IPS DF 4.7 (cell line): Measurements from ENCODE around the gene LENEP.

Experiments used
- DNase-seq: peaks from one replicate; pipeline ENCODE4 v3.0.0-alpha.2; 2013; ENCODE audit warnings: low spot score; ENCODE audit errors: extremely low read depth

The LENEP gene

DNA sequence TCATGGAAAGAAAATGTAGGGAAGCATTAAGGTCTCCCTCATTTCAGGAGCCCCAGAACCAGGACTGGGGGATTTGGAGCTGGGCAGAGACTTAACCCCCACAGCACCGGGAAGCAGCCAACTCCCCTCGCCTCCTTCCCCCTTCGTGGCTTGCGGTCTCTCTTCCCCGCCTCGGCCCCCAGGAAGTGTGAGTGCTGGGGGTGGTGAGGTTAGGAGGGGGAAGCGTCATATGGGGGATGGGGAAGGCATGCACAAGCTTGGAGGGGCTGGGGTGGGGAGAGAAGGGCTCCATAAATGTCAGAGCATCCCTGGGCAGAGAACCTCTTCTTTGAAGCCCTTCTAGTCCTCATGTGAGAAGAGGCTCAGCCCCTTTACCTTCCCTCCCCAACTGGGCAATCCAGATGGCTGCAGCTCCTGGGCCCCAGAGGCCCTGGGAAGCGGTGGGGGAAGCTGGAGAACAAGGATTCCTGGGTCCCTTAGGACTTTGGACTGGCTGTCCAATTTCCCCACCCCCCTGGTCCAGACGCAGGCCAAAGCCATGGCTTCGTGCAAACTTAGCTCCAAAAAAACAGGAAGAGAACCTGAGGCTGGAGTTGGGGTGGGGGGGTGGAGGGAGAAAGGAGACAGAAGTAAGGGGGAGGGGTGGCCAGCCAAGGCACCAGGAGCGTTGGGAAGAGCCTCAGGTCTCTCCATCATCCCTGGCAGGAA, 17.0 kb downstream of the LENEP start:
- DNase-seq: no peak

DNA sequence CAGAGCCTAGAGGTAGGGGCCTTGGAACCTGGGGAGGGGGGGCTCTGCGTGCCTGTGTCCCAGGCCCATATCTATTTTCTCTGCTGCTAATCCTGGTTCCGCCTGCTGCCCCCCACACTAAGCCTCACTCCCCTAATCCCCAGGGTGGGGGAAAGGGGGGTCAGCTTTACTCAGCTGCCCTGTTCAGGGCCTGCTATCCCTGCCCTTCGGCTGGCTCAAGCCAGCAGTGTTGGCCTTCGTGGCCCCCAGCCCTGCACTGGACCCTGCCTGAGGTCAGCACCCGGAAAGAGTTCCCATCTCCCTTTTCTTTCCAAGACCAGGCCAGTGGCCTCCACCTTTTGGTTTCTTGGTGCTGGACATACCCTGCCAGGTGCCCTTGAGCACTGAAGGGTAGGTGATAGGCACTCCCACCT, 17.6 kb downstream of the LENEP start:
- no peak for DNase-seq

DNA sequence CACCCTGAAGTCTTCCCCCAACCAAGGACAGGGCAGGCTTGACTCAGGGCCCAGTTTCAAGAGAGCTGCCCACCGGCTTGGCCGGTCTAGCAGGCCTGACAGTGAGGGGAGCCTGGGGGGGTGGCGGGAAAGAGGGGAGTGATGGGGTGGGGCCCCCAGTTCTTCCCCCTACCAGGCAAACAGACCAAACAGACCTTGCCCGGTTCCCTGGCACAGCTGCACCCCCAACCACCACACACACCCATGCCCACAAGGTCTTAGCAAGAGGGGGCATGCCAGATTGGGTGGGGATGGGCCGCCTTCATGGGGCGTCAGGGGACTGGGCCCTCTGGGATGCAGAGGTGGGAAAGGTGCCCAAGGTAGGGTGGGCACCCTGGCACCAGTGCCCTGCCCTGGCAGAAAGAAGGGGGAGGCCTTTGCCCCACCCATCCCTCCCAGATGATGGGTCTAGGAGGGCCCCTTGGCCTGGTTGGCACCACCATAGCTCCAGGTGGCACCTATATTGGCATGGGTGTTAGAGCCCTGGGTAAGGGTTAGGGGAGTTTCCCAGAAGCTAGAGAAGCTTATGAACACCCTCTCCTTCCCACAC, 18.1 kb downstream of the LENEP start:
- DNase-seq: no peak

DNA sequence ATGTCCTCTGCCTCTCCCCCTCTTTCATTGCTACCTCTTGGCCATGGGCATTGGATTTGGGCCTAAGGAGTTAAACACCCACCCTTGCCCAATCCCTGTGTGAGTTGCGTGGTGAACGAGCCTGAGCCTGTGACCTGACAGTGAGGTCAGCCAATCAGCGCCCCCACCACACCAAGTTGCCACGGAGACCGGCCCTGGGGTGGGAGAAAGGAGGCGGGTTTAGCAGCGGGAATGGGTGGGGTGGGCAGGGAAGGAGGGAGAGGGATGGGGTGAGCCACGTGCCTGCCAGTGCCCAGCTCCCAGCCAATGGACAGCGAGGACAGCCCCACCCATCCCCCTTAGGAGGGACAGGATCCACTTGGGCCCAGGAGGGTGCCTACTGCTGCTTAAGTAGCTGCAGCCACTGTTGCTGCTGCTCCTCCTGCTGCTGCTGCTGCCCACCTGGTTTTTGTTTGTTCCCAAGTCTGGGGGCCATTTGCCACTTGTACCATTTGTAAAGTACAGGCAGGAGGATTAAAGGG, 18.7 kb downstream of the LENEP start:
- DNase-seq: no peak

DNA sequence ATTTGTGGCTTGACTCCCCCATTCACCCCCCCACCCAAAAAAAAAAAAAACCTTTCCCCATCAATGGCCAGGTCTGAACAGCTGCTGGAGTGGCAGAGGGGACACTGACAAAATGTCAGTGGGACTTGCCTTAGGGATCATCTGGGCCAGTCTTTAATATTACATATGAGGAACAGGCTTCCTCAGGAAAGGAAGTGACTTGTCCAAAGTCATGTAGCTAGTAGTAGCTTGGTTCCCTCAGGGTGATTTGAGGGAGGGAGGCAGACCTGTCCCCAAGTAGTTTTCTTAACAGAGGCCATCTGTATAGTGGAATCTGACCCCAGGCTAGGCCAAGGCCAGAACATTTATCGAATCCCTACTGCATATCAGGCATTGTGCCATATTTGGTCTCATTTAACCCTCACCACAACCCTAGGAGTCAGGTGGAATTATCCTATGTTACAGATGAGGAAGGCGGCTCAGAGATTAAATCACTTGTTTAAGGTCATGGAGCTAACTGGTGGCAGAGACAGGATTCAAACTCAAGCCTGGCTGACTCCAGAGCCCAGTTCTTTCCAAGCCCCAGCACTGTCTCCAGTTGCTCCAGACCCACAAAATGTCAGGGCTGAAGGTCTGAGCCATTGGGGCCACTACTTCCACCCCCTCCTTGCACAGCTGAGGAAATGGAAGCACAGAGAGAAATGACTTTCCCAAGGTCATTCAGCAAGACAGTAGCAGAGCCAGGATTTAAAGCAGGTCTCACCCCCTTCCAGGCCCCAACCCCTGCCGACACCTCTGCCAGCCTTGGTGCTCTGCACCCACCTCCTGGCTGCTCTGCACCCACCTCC, 19.6 kb downstream of the LENEP start:
- no peak for DNase-seq

DNA sequence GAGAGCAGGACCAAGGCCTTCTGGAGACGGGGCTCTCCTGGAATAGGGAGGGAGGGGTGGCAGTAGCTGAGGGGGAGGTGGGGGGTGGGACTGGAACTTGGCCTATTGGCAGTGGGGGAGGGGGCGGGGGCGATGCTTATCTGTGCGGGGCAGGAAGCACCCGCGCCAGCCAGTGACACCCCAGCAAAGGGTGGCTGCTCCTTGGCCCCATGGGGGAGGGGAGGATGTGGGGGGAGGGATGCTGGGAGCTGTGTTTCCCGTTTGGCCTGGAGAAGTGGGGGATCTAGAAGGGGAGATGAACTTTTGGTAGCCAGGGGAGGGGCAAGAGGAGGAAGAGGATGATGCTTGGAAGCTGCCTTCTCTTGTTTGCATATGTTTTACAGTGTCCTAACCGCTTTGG, 20.2 kb downstream of the LENEP start:
- DNase-seq: no peak

DNA sequence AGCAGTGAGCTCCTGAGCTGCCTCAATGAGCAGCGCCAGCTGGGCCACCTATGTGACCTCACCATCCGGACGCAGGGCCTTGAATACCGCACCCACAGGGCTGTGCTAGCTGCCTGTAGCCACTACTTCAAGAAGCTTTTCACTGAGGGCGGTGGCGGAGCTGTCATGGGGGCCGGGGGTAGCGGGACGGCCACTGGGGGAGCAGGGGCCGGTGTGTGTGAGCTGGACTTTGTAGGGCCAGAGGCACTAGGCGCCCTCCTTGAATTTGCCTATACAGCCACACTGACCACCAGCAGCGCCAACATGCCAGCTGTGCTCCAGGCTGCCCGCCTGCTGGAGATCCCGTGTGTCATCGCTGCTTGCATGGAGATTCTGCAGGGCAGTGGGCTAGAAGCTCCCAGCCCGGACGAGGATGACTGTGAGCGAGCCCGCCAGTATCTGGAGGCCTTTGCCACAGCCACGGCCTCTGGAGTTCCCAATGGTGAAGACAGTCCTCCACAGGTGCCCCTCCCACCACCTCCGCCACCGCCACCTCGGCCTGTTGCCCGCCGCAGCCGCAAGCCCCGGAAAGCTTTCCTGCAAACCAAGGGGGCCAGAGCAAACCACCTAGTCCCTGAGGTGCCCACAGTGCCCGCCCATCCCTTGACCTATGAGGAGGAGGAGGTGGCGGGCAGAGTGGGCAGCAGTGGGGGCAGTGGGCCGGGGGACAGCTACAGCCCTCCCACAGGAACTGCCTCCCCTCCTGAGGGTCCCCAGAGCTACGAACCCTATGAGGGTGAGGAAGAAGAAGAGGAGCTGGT, 21.5 kb downstream of the LENEP start:
- DNase-seq: no peak

DNA sequence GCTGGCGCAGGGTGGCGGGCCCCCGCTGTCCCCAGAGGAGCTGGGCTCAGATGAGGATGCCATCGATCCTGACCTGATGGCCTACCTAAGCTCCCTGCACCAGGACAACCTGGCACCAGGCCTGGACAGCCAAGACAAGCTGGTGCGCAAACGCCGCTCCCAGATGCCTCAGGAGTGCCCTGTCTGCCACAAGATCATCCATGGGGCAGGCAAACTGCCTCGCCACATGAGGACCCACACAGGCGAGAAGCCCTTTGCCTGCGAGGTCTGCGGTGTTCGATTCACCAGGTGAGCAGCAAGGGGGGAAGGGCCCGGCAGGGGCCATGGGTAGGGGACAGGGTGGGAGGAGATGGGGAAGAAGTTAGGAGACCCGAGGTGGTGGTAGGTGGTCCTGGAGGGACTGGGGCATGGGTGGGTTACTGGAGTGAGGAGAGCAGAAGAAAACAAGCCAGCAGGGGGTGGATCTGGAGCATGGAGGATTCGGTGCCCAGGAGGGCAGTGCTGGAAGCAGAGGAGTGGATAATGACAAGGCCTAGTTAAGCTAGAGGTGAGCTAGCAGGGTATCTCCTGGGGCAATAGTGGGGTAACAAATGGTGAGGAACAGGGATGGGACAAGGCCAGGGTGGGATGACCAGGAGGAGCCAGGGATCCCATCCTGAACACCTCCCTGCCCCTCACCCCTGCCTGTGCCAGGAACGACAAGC, 22.3 kb downstream of the LENEP start:
- DNase-seq: no peak

DNA sequence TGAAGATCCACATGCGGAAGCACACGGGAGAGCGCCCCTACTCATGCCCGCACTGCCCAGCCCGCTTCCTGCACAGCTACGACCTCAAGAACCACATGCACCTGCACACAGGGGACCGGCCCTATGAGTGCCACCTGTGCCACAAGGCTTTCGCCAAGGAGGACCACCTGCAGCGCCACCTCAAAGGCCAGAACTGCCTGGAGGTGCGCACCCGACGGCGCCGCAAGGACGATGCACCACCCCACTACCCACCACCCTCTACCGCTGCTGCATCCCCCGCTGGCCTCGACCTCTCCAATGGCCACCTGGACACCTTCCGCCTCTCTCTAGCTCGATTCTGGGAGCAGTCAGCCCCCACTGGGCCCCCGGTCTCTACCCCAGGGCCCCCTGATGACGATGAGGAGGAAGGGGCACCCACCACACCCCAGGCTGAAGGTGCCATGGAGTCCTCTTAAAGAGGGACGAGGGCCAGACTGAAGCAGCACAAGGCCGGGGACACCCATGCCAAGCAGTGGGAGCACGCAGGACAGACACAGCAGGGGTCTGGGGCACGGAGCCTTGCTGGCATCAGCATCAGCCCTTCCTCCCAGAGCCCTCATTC, 22.9 kb downstream of the LENEP start:
- DNase-seq: no peak

DNA sequence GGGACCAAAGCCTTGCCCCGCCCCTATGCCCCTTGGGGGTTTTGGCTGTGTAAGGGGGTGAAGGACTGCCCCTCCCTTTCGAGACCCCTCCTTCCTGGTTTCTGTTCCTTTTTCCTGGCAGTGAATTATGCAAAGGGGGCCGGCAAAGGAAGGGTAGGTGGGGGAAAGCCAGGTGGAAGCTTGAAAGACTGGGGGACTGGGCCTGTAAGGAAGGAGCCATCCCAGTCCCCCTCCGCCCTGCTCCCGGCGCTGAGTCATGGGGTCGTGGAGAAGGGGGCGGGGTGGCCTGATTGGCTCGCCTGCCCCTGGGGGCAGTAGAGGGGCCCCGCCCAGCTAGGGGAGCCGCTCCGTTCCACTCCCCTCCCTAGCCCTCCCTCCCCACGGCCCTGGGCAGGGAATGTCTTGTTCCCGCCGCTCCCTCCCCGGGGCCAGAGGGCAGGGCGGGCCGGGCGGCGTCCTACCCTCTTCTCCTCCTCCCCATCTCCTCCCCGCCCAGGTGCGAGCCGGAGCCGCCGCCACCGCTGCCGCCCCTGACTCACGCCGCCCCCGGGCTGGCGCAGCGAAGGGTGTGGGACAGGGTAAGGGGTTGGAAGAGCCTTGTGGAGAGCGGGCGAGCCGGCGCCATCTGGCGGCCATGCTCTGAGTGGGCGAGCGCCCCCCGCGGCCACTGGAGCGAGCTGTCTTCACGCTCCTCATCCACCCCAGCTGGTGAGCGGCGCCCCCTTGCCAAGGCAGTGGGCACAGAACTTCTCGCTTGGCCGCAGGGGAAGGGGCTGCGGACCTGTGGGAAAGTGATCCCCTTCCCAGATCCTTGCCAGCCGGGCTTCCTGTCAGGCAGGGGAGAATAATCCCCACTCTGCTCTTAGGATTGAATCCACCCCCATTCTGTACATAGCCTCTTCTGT, 23.9 kb downstream of the LENEP start:
- DNase-seq: no peak

DNA sequence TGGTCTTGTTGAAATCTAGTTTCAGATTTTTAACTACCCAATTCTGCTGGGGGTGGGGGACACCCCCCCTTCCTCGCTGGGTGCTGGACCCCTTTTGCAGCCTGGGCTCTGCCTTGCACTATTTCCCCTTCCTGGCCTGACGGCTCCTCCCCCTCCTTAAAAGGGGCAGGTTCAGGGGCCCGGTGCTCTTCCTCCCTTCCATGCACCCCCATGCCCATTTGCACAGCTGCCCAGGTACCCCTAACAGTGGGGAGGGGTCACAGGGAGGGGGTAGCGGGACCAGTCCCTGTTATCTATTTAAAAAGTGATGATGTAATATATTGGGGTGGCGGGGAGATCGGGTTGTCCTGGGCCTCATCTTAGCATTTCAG, 24.5 kb downstream of the LENEP start:
- no peak for DNase-seq

DNA sequence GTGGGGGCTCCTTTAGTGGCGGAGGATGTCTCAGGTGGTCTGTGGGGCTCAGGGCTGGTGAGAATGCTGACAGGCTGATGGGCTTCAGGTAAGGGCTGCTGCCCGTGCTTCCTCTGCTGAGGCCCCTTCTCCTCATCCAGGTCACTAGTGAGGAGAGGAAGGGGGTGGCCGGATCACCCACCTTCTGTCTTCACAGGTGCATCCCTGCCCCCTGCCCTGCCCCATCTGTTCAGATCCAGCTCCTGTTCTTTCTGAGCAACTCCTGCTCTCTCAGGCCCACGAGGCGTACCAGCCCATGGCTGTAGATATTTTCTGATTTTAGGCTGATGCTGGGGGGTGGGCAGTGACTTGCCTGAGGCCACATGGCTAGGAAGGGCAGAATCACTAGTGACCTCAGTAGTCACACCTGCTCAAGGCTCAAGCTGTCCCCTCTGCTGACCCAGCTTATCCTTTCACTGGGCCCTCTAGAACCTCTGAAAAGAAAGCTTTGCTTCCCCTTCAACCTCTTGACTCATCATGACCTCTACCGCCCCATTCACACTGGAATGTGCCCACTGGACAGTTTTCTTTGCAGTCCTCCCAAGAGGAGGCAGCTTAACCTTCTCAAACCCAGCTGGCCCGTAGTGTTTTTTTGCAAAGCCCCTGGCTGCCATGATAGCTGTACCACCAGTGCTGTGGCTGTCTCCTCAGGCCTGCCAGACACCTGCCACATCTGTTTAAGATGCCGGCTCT, 25.4 kb downstream of the LENEP start:
- no peak for DNase-seq

DNA sequence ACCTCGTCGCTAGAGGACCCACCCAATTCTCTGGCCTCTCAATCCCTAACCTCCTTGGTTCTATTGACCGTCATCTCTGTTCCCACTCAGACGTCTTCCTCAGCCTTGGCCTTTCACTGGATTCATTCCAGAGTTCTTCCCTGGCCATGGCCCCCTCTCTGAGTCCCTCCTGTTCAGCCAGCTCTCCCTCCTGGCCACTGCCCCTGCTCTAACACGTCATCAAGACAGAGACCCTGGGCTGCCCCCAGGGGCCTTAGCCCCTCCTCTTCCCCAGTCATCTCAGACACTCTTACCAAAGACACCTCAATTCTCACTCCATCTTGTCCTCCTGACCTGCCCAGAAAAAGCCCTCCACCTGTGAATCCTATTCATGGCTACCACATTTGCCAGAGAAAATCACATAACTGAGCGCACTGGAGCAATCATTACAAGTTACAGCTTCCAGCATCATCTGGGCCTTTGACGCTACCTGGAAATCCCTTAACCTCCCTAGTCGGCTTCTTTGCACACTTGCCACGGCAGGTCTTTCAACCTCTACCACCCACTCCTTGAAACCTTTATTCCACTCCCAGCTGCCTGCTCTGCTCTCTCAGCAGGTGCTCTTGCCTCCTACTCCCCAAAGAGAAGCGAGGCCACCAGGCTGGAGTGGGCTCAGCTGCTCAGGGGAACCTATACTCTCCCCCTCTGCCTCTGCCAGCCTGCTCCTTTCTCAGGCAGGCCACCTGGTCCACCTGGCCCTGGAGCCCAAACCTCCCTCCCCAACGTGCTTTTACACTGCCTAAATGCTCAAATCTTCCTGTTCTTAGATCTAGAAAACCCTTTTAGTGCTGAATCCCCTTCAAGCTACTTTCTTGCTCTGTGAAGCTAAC, 26.2 kb downstream of the LENEP start:
- DNase-seq: no peak

DNA sequence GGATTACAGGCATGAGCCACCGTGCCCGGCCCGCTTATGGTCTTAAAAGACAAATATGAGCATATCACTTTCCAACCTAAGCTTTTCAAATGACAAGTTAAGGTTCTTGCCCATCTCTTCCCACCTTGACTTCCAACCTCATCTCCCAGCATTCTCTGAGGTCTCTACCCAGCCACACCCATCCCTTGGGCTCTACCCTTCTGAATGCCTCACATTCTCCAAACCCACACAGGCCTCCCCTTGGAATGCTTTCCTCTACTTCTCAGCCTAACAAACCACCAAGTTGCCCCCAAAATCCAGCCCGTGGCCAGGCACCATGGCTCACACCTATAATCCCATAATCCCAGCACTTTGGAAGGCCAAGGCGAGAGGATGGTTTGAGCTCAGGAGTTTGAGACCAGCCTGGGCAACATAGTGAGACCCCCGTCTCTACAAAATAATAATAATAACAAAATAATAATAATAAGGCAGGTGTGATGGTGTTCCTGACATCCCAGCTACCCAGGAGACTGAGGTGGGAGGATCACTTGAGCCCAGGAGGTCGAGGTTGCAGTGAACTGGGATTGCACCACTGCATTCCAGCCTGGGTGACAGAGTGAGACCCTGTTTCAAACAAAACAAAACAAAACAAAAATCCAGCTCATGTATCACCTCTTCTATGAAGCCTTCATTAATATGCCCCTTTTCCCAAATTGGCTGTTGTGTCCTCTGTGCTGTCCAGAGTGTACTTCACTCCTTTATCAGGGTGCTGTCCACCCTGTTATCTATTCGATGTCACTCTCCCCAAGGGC, 28.9 kb downstream of the LENEP start:
- no peak for DNase-seq

DNA sequence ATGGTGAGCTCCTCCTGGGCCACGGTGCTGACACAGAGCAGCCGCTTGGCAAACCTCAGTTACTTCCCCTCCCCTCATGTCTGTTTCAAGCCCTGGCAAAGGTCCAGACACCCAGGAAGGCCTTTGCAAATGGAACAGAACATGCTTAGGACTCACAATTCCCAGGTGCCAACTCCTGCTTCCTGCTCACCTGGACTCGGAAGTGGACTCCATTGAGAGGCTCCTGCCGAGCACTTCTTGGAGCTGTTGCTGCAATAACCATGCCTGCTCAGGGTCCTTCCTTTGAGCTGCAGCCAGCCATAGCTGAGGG, 29.5 kb downstream of the LENEP start:
- DNase-seq: no peak

DNA sequence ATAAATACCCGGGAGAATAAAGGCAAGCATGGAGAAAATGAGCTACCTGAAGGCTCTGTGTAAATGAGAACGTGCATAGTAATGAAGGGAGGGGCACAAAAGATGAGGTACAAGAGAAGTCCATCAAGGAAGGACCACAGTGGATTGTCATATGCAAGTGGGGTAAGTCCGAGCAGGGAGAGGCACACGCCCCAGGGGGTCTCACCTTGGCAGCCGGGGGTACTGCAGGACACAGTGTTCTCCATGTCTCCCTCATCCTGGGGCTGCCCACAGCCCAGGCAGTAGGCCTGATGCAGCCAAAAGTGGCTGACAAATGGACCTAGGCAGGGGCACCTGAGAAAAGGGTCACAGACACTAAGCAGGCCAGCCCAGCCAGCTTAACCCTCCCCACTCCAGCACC, 30.2 kb downstream of the LENEP start:
- DNase-seq: no peak

DNA sequence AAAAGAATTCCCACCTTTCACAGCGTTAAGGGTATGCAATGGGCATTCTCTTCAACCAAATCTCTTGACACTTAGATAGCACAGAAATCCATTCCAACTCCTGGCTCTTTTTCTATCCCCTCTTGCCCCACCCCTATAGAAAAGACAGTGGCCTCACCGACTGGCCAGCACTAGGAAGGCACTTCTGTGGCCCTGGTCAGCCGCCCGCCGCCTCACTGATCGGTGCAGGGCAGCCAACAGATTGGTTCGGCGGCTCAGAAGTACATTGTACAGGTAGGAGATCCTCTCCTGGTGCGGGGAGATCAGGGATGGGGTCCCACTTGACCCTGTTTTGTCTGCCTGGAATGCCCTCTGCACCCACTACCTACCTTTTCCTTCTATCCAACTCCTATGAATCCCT, 30.9 kb downstream of the LENEP start:
- no peak for DNase-seq
